Endothelial cell of umbilical vein (primary cell): ENCODE measurements around the gene ARL8B. TPM values are rescaled to one million over a fixed set of nuclear protein-coding genes. Genes with fewer than 3 reads are reported as not detected.

Experiments
- polyA plus RNA-seq, 4 experiments: library from polyadenylated mRNA; depleted of rRNA in 3 of 4; stranded (reverse) in 3 of 4; unstranded in 1 of 4; fragments of >200 nt; gene quantifications; 2 replicates each; pipeline versions ENCODE4 v1.2.1 to v1.2.3, GENCODE V29; 2011 to 2012; ENCODE audit warnings: missing spikeins in 1 of 4
- small RNA-seq: library from RNA; depleted of rRNA; stranded (forward); fragments of <200 nt; gene quantifications from one replicate; pipeline ENCODE3, GENCODE V24; 2012; ENCODE audit warnings: low replicate concordance, low read depth; ENCODE audit not compliant: insufficient read depth, insufficient read length
- total RNA-seq: library from RNA; stranded (reverse); gene quantifications from 2 replicates; pipeline ENCODE4 v1.2.3, GENCODE V29; 2021

ARL8B gene
- total and polyA plus RNA-seq, 2 donors (not counting 3 experiments of a cell fraction or from before 2014, with no cell fraction given), result 32.1 to 58.2 TPM

Small RNA genes lying within 50 kb of the gene (small RNA-seq; reads per million reads assigned to genes)
- gene AC090955.1 (not detected), gene RF00019 (not detected)

Other genes with a start within 250 kb of the ARL8B start
- 40.3 and 57.4 TPM in 2 replicates for gene BHLHE40, start 142.9 kb upstream of the ARL8B start, total RNA-seq
- gene BHLHE40, start 142.9 kb upstream of the ARL8B start, polyA plus RNA-seq, result 31.9 and 57.9 TPM in 2 replicates
- gene EDEM1, start 65.4 kb downstream of the ARL8B start, total RNA-seq, result 61.1 and 65.4 TPM in 2 replicates
- 19.1 and 19.4 TPM in 2 replicates for gene EDEM1, start 65.4 kb downstream of the ARL8B start, polyA plus RNA-seq